ENCODE data around the gene TRPC4.

GRCh38 chr13:37681281-37682032 is 188.1 kb downstream of the TRPC4 start:
- no peak for TF ChIP-seq CTCF (IDR thresholded peaks at IDR 0.05; ENCODE audit: insufficient read depth, low read length)
- TF ChIP-seq SPI1 (IDR thresholded peaks at IDR 0.05; ENCODE audit: borderline replicate concordance, low read depth) = no peak
- TF ChIP-seq REST (IDR thresholded peaks at IDR 0.05; ENCODE audit: insufficient replicate concordance, low read depth) = no peak
- TF ChIP-seq POLR2AphosphoS5 (IDR thresholded peaks at IDR 0.05; ENCODE audit: low read depth) = no peak
